K562 (cell line): Measurements from ENCODE around the gene ADAM22. TPM values are rescaled to one million over a fixed set of nuclear protein-coding genes. Genes with fewer than 3 reads are reported as not detected.

Experiments
- ATAC-seq: fragments of 200-7000 bp; cut with Tn5 transposase; 3 replicates; pipeline ENCODE4 v1.9.1; 2020; ENCODE audit warnings: moderate library complexity
- Bru-seq: library from RNA; stranded (reverse); fragments of 400-500 nt; gene quantifications from one replicate; lab custom pipeline; 2021; lab: Mats Ljungman, UMichigan
- BruChase-seq, 2 experiments: library from RNA; stranded (reverse); fragments of 400-500 nt; gene quantifications; one replicate each; lab custom pipeline; 2021; lab: Mats Ljungman, UMichigan
- BruUV-seq: library from RNA; stranded (reverse); fragments of 400-500 nt; replicated peaks from 2 replicates; lab custom pipeline; 2021; lab: Mats Ljungman, UMichigan
- CTCF ChIA-PET: fragments of 300-600 bp; formaldehyde crosslinking; extraction: SDS; loops from one replicate; lab custom pipeline; 2021; ENCODE audit warnings: low intra/inter-chr PET ratio; lab: Yijun Ruan, JAX
- POLR2A ChIA-PET: fragments of 300-600, 350-650 bp; sonication (Branson Sonifier 250); formaldehyde crosslinking; extraction: SDS; loops from one replicate; lab custom pipeline; 2021; ENCODE audit warnings: antibody characterized with exemption, inconsistent platforms; lab: Yijun Ruan, JAX
- DNase-seq, 4 experiments: peaks; one replicate each; pipeline versions ENCODE4 v3.0.0 to v3.0.0-alpha.2; 2011 to 2018; ENCODE audit warnings: low spot score in 3 of 4, mixed read lengths in 3 of 4; ENCODE audit errors: extremely low read depth in 1 of 4
- FAIRE-seq: peaks from 2 replicates; lab custom pipeline; 2011; peaks lifted over from hg19 to GRCh38; lab: Jason Lieb, UNC
- H2AFZ ChIP-seq: 2 replicates; pipeline ENCODE4 v1.6.0; 2011; ENCODE audit warnings: low read depth, low read length, control low read depth, inconsistent platforms
- H3K27ac ChIP-seq: fragments of 200-600 bp; 3 replicates; pipeline ENCODE4 v1.8.0; 2011; ENCODE audit warnings: low read depth, mild to moderate bottlenecking, control low read depth, inconsistent platforms, low read length, moderate library complexity, mixed read lengths; ENCODE audit errors: extremely low read depth
- H3K27me3 ChIP-seq, 2 experiments: fragments of 300-600 bp in 1 of 2; 2 replicates in 1 of 2; 3 replicates in 1 of 2; pipeline versions ENCODE4 v1.6.0 to v1.8.0; 2011; ENCODE audit warnings: inconsistent platforms in 2 of 2, low read length in 2 of 2, mild to moderate bottlenecking in 1 of 2, mixed read lengths in 1 of 2, moderate library complexity in 1 of 2; ENCODE audit not compliant: control insufficient read depth in 2 of 2, insufficient read depth in 2 of 2
- H3K36me3 ChIP-seq: fragments of 300-600 bp; 3 replicates; pipeline ENCODE4 v1.8.0; 2011; ENCODE audit warnings: mild to moderate bottlenecking, low read length, inconsistent platforms; ENCODE audit not compliant: control insufficient read depth, insufficient read depth
- H3K4me1 ChIP-seq, 2 experiments: fragments of 200-600 bp in 1 of 2; replicated peaks in 1 of 2; 2 replicates in 1 of 2; 3 replicates in 1 of 2; pipeline versions ENCODE4 v1.5.1 to v1.8.0; 2011; ENCODE audit warnings: inconsistent platforms in 2 of 2, low read length in 2 of 2, mild to moderate bottlenecking in 1 of 2, mixed read lengths in 1 of 2, moderate library complexity in 1 of 2; ENCODE audit not compliant: control insufficient read depth in 2 of 2, insufficient read depth in 2 of 2
- H3K4me2 ChIP-seq: 2 replicates; pipeline ENCODE4 v1.6.1; 2011; ENCODE audit warnings: low read length, control low read depth, inconsistent platforms, mixed read lengths; ENCODE audit not compliant: insufficient read depth
- H3K4me3 ChIP-seq: fragments of 200-600 bp; sonication (generic), shearing (Covaris generic); 2 replicates; pipeline ENCODE4 v1.5.1; 2016; ENCODE audit warnings: control low read depth, inconsistent platforms
- H3K79me2 ChIP-seq: fragments of 200-600 bp; 3 replicates; pipeline ENCODE4 v1.8.0; 2011; ENCODE audit warnings: low read length, inconsistent platforms; ENCODE audit not compliant: control insufficient read depth, insufficient read depth
- H3K9ac ChIP-seq, 2 experiments: 2 replicates each; pipeline versions ENCODE4 v1.6.0 to v1.6.1; 2011; ENCODE audit warnings: low read depth in 2 of 2, low read length in 2 of 2, control low read depth in 1 of 2, inconsistent platforms in 1 of 2, mild to moderate bottlenecking in 1 of 2, mixed read lengths in 1 of 2; ENCODE audit not compliant: insufficient read depth in 1 of 2
- H3K9me1 ChIP-seq: one replicate; pipeline ENCODE4 v1.6.0; 2011; ENCODE audit warnings: inconsistent platforms, mild to moderate bottlenecking, low read length, moderate library complexity; ENCODE audit not compliant: control insufficient read depth, insufficient read depth
- H3K9me3 ChIP-seq: replicated peaks from 2 replicates; pipeline ENCODE4 v1.5.1; 2011; ENCODE audit warnings: low read depth, low read length, inconsistent platforms; ENCODE audit not compliant: control insufficient read depth, insufficient read depth
- H4K20me1 ChIP-seq: replicated peaks from 2 replicates; pipeline ENCODE4 v1.6.1; 2011; ENCODE audit warnings: low read length, inconsistent platforms, mixed read lengths; ENCODE audit not compliant: control insufficient read depth, insufficient read depth
- AFF1 ChIP-seq, 2 experiments: fragments of 450-650 bp; IDR thresholded peaks; 2 replicates each; pipeline ENCODE4 v1.6.1; 2018; ENCODE audit warnings: mild to moderate bottlenecking in 2 of 2, low read depth in 1 of 2; ENCODE audit not compliant: partially characterized antibody in 2 of 2
- FIP1L1 ChIP-seq: fragments of 200-400 bp; formaldehyde crosslinking; IDR thresholded peaks from 2 replicates; pipeline ENCODE4 v1.6.1; 2018; ENCODE audit warnings: mild to moderate bottlenecking, low read depth, low read length; ENCODE audit not compliant: poor library complexity, severe bottlenecking
- GABPA ChIP-seq: fragments of 200-800 bp; sonication (Bioruptor generic); conservative IDR thresholded peaks from 2 replicates; pipeline ENCODE4 v1.6.1; 2016; ENCODE audit warnings: low read depth, missing genetic modification characterization, missing compliant biosample characterization
- NR2C2 ChIP-seq, 2 experiments: fragments of 200-800 bp in 1 of 2; sonication (Bioruptor generic) in 1 of 2; sonication (generic) in 1 of 2; formaldehyde crosslinking in 1 of 2; IDR thresholded peaks; 2 replicates each; pipeline versions ENCODE4 v1.6.1 to v1.8.0; 2016 to 2022; ENCODE audit warnings: mild to moderate bottlenecking in 1 of 2, missing compliant biosample characterization in 1 of 2, missing genetic modification characterization in 1 of 2, missing genetic modification reagents in 1 of 2
- SIX5 ChIP-seq, 2 experiments: IDR thresholded peaks; 2 replicates each; pipeline ENCODE4 v1.6.1; 2011; ENCODE audit warnings: low read length in 2 of 2, borderline replicate concordance in 1 of 2, low read depth in 1 of 2, mild to moderate bottlenecking in 1 of 2, moderate library complexity in 1 of 2; ENCODE audit not compliant: insufficient read depth in 1 of 2
- TFAP4 ChIP-seq: sonication (generic); formaldehyde crosslinking; IDR thresholded peaks from 2 replicates; pipeline ENCODE4 v1.8.0; 2022; ENCODE audit warnings: missing genetic modification reagents, mild to moderate bottlenecking, moderate library complexity, borderline replicate concordance
- ZKSCAN3 ChIP-seq: fragments of 250-450 bp; sonication (Bioruptor Pico); IDR thresholded peaks from 2 replicates; pipeline ENCODE4 v1.4.0; 2020
- ZNF143 ChIP-seq: sonication (generic); formaldehyde crosslinking; IDR thresholded peaks from 2 replicates; pipeline ENCODE4 v1.9.0; 2022; ENCODE audit warnings: mild to moderate bottlenecking, missing genetic modification reagents
- ZNF165 ChIP-seq: fragments of 250-450 bp; sonication (Bioruptor Pico); IDR thresholded peaks from 2 replicates; pipeline ENCODE4 v1.4.0; 2020; ENCODE audit warnings: borderline replicate concordance
- ZNF507 ChIP-seq: conservative IDR thresholded peaks from 2 replicates; pipeline ENCODE4 v1.6.1; 2017; ENCODE audit warnings: missing genetic modification characterization, missing compliant biosample characterization
- WGBS: fragments of 100-300 bp; shearing (Covaris generic); methylation state at CpG from one replicate; pipeline ENCODE4 v1.1.6; 2016; ENCODE audit warnings: low coverage, mixed read lengths; ENCODE audit not compliant: insufficient coverage; ENCODE audit errors: missing lambda C conversion rate; 5-methylcytosine and 5-hydroxymethylcytosine counted together
- in situ Hi-C: fragments of 300-500 bp; cut with MboI; formaldehyde crosslinking; loops from 4 replicates; pipeline ENCODE4 v1.15.0; 2018; ENCODE audit warnings: inconsistent platforms, mixed read lengths
- intact Hi-C: fragments of 100-400 bp; cut with micrococcal nuclease; formaldehyde crosslinking; loops from 2 replicates; pipeline ENCODE4 v1.14.2; 2022
- long read RNA-seq, 3 experiments: library from polyadenylated mRNA in 2 of 3; library from RNA in 1 of 3; unstranded in 2 of 3; stranded (forward) in 1 of 3; transcript quantifications; one replicate each; pipeline ENCODE4 v2.0.0, GENCODE V29; 2019 to 2022
- polyA minus RNA-seq, 3 experiments: library from RNA; depleted of rRNA, polyadenylated mRNA; stranded (reverse); fragments of >200 nt; gene quantifications; 2 replicates each; pipeline ENCODE4 v1.2.3, GENCODE V29; 2011
- polyA plus RNA-seq, 8 experiments: library from polyadenylated mRNA; depleted of rRNA in 4 of 8; stranded (reverse) in 5 of 8; unstranded in 3 of 8; fragments of >200 nt; fragmentation: Nextera tagmentation in 2 of 8; fragmentation: Illumina TruSeq in 1 of 8; extraction: Ambion mirVana in 2 of 8; extraction: Trizol in 1 of 8; gene quantifications; 2 replicates each; pipeline versions ENCODE4 v1.2.1 to v1.2.3, GENCODE V29; 2011 to 2014; ENCODE audit warnings: inconsistent platforms in 1 of 8, missing spikeins in 1 of 8
- total RNA-seq, 7 experiments: library from RNA; depleted of rRNA in 6 of 7; stranded (reverse); fragments of >200 nt in 6 of 7; fragmentation: Illumina TruSeq in 2 of 7; extraction: Trizol in 2 of 7; gene quantifications; 2 replicates each; pipeline versions ENCODE4 v1.2.1 to v1.2.3, GENCODE V29; 2011 to 2021; ENCODE audit warnings: low replicate concordance in 1 of 7

ADAM22 gene
- 0.56 and 0.70 TPM in 2 replicates for total RNA-seq (2011; cell fraction: chromatin; rRNA removed; ENCODE audit: low replicate concordance)
- 0.13 and 0.17 TPM in 2 replicates for total RNA-seq (2011; cell fraction: nucleolus; rRNA removed)
- 0.53 and 0.73 TPM in 2 replicates for total RNA-seq (2011; cell fraction: nucleoplasm; rRNA removed)
- total RNA-seq (2014; rRNA removed) (0.09 and 0.33 TPM in 2 replicates), total RNA-seq (2014; rRNA removed; fragmentation: Illumina TruSeq; extraction: Trizol) (0.18 and 0.29 TPM in 2 replicates), total RNA-seq (2015; rRNA removed; fragmentation: Illumina TruSeq; extraction: Trizol) (0.58 and 0.83 TPM in 2 replicates), total RNA-seq (2021) (0.18 and 0.40 TPM in 2 replicates), polyA plus RNA-seq (2011; rRNA removed) (0.24 and 0.49 TPM in 2 replicates), polyA plus RNA-seq (2014; fragmentation: Illumina TruSeq; extraction: Trizol) (0.12 and 0.36 TPM in 2 replicates), polyA plus RNA-seq (2014; fragmentation: Nextera tagmentation; extraction: Ambion mirVana) (under 1 TPM; 0.01 to 0.03 TPM), polyA plus RNA-seq (2014; rRNA removed) (0.05 and 0.07 TPM in 2 replicates), polyA minus RNA-seq (2011; rRNA and poly(A)+ RNA removed) (1.1 and 1.9 TPM in 2 replicates), Bru-seq, nascent RNA (percentile 31 among the genes with signal in this experiment), BruChase-seq, experiment 1, labeled RNA remaining after a 2-hour chase (percentile 38 among the genes with signal in this experiment), BruChase-seq, experiment 2, labeled RNA remaining after a 6-hour chase (percentile 36 among the genes with signal in this experiment)
- polyA plus RNA-seq (2011; cell fraction: cytosol; rRNA removed) = 0.07 and 0.15 TPM in 2 replicates
- 0.84 and 1.2 TPM in 2 replicates for polyA plus RNA-seq (2011; cell fraction: nucleus; rRNA removed)
- 0.23 and 0.25 TPM in 2 replicates for polyA plus RNA-seq (2012)
- polyA minus RNA-seq (2011; cell fraction: cytosol; rRNA and poly(A)+ RNA removed) = 1.4 TPM in 1 of 2 replicates, not detected in the other
- polyA minus RNA-seq (2011; cell fraction: nucleus; rRNA and poly(A)+ RNA removed) = 1.2 and 1.9 TPM in 2 replicates
- long read RNA-seq, experiment 1 = 0 reads
- long read RNA-seq, experiment 2 = 0 reads
- long read RNA-seq, experiment 3 = 0 reads

GRCh38 chr7:87933953-87934698 is at the start of gene ADAM22:
Gene ADAM22, plus strand, starts transcription at chr7:87934251. Its CDS starts 215 bp downstream, at chr7:87934466.
- no peak for FAIRE-seq
- POLR2A ChIA-PET = interaction anchor here (0.6 kb wide), 1 partner anchor 27 kb away, joined by 3 read pairs; no protein-coding TSS in a partner anchor
- intact Hi-C loops = no loop called here
- no peak for TF ChIP-seq ZNF165 (CRISPR knock-in tag)
- peak; percentile 68 for TF ChIP-seq ZNF143 (CRISPR knock-in tag)
- TF ChIP-seq TFAP4 = peak; percentile 63; the same call in 1 of the 2 replicates
- TF ChIP-seq GABPA (tag) = peak; percentile 46; the same call in 1 of the 2 replicates
- TF ChIP-seq FIP1L1 = no peak
- TF ChIP-seq NR2C2 (CRISPR knock-in tag; IDR thresholded peaks at IDR 0.05) = no peak
- TF ChIP-seq NR2C2 (tag; IDR thresholded peaks at IDR 0.05) = peak; percentile 28; the same call in 1 of the 2 replicates
- TF ChIP-seq AFF1 (IDR thresholded peaks at IDR 0.05; ENCODE audit: low read depth in 1 of 2, partially characterized antibody in 2 of 2) = no peak
- TF ChIP-seq ZKSCAN3 (CRISPR knock-in tag) = no peak
- TF ChIP-seq SIX5 (IDR thresholded peaks at IDR 0.05; ENCODE audit: borderline replicate concordance in 1 of 2, insufficient read depth in 1 of 2, low read depth in 1 of 2, low read length in 2 of 2) = peak in 1 of 2 experiments; percentile 19; a peak in 1 of 4 replicates
- no peak for TF ChIP-seq ZNF507 (tag)

More at GRCh38 chr7:87933953-87934698, at the start of gene ADAM22:
- peak within 1 kb of the TSS; percentile 61 for H3K4me2 ChIP-seq
- peaks cover 0 to 16% of the 10 kb centered on the region in 2 experiments; a peak in 2 of 5 replicates for H3K27me3 ChIP-seq
- no peaks in the 10 kb centered on the region for H3K9me1 ChIP-seq
- peak; percentile 91 for ATAC-seq
- H3K4me1 ChIP-seq = peaks cover 0 to 13% of the 10 kb centered on the region in 2 experiments; a peak in 2 of 5 replicates
- H4K20me1 ChIP-seq = no peaks in the 10 kb centered on the region
- H3K9me3 ChIP-seq = no peaks in the 10 kb centered on the region
- in situ Hi-C loops = no loop called here
- peak within 1 kb of the TSS; percentile 62 for H2AFZ ChIP-seq
- peak within 1 kb of the TSS in 1 of 2 experiments; percentile 80; a peak in 2 of 4 replicates for H3K9ac ChIP-seq
- H3K36me3 ChIP-seq = no peaks in the 10 kb centered on the region
- H3K79me2 ChIP-seq = no peaks in the 10 kb centered on the region
- CTCF ChIA-PET = no interaction called here
- no peak within 1 kb of the TSS for H3K27ac ChIP-seq
- DNase-seq = peak in 3 of 4 experiments; percentile 18 to 59 (median 30)
- no TSS peak for BruUV-seq
- WGBS = 14% methylated on average over 63 of the region's 70 CpGs
- H3K4me3 ChIP-seq = peak within 1 kb of the TSS; percentile 46
